HG02588 (cell line): ENCODE results near the gene ASTN2.
A peak's percentile ranks its signal among the peaks of the same experiment; 100 is the strongest.

ENCODE experiments used
- ATAC-seq: cut with Tn5 transposase; IDR thresholded peaks from one replicate; pipeline ENCODE4 v1.9.1; 2021; ENCODE audit warnings: mild to moderate bottlenecking, moderate library complexity; ENCODE audit not compliant: unreplicated experiment

ASTN2 gene

GRCh38 chr9:116653348-116654058 is 761.4 kb downstream of the ASTN2 start:
- no peak for ATAC-seq

GRCh38 chr9:116647515-116647809 is 767.4 kb downstream of the ASTN2 start:
- ATAC-seq = no peak

- peak; percentile 49 for ATAC-seq
These were observed 768.0 kb downstream of the ASTN2 start for GRCh38 chr9:116646661-116647514.

- ATAC-seq = no peak
These were observed 770.7 kb downstream of the ASTN2 start for GRCh38 chr9:116644091-116644688.

- ATAC-seq = no peak
These were observed 771.2 kb downstream of the ASTN2 start for GRCh38 chr9:116643691-116644090.

- no peak for ATAC-seq
These were observed 773.4 kb downstream of the ASTN2 start for GRCh38 chr9:116641292-116642059.

- no peak for ATAC-seq
These were observed 775.6 kb downstream of the ASTN2 start for GRCh38 chr9:116639251-116639741.

- ATAC-seq = no peak
These were observed 778.9 kb downstream of the ASTN2 start for GRCh38 chr9:116635908-116636307.

GRCh38 chr9:116632990-116633838 is 781.6 kb downstream of the ASTN2 start:
- ATAC-seq = no peak

GRCh38 chr9:116629634-116630033 is 785.2 kb downstream of the ASTN2 start:
- ATAC-seq = no peak

GRCh38 chr9:116628716-116629115 is 786.1 kb downstream of the ASTN2 start:
- no peak for ATAC-seq

GRCh38 chr9:116627433-116627832 is 787.4 kb downstream of the ASTN2 start:
- no peak for ATAC-seq

- ATAC-seq = no peak
These were observed 788.1 kb downstream of the ASTN2 start for GRCh38 chr9:116626762-116627161.

- no peak for ATAC-seq
These were observed 791.1 kb downstream of the ASTN2 start for GRCh38 chr9:116623715-116624114.

GRCh38 chr9:116617389-116617788 is 797.5 kb downstream of the ASTN2 start:
- ATAC-seq = no peak

GRCh38 chr9:116616304-116616914 is 798.4 kb downstream of the ASTN2 start:
- no peak for ATAC-seq

GRCh38 chr9:116608064-116608463 is 806.8 kb downstream of the ASTN2 start:
- ATAC-seq = no peak

- no peak for ATAC-seq
These were observed 808.9 kb downstream of the ASTN2 start for GRCh38 chr9:116605904-116606341.

- ATAC-seq = no peak
These were observed 809.8 kb downstream of the ASTN2 start for GRCh38 chr9:116605060-116605459.

GRCh38 chr9:116604251-116604650 is 810.6 kb downstream of the ASTN2 start:
- no peak for ATAC-seq
